ENCODE results near the gene MTAP. TPM values are rescaled to one million over a fixed set of nuclear protein-coding genes. Genes with fewer than 3 reads are reported as not detected.

MTAP gene
- total and polyA plus RNA-seq, 10 donors: 11.9 to 56.3 (median 42.1) TPM

DNA sequence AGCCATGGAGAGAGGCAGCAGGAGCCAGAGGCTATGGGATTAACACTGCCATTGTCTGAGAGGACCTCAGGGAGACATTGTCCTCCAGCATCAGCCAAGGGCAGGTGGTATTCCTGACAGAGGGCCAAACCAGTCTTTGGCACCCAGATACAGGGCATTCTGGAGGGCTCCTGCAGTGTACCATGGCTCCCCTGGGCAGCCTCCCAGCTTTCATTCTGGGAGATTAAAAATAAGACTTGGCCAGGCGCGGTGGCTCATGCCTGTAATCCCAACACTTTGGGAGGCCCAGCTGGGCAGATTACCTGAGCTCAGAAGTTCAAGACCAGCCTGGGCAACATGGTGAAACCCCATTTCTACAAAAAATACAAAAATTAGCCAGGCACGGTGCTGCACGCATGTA is 4.2 kb downstream of the MTAP start:
- no peak for DNase-seq
- Histone ChIP-seq H3K36me3 (peaks cover 0 to 56% (median 15%) of the 10 kb centered on the region in 6 donors), H3K27me3 (replicated peaks in 1 of 7) (no peaks in the 10 kb centered on the region), H3K9me3 (no peaks in the 10 kb centered on the region), H3K4me3 (no peak overlapping the region), H3K4me1 (peaks cover 18 to 62% (median 43%) of the 10 kb centered on the region in 6 donors), H3K27ac (peak overlapping the region in 1 of 8 donors; percentile 17)
- WGBS, 5 donors: 93 to 98% (median 96%) methylated on average over 4 of the region's 4 CpGs
- intact Hi-C loops (cut with DNase I; ENCODE audit: low total_unique reads): no loop called here
- TF ChIP-seq POLR2AphosphoS5 (IDR thresholded peaks at IDR 0.05) (no peak), POLR2A (IDR thresholded peaks at IDR 0.05) (no peak)
- TF ChIP-seq, protein P1, sequence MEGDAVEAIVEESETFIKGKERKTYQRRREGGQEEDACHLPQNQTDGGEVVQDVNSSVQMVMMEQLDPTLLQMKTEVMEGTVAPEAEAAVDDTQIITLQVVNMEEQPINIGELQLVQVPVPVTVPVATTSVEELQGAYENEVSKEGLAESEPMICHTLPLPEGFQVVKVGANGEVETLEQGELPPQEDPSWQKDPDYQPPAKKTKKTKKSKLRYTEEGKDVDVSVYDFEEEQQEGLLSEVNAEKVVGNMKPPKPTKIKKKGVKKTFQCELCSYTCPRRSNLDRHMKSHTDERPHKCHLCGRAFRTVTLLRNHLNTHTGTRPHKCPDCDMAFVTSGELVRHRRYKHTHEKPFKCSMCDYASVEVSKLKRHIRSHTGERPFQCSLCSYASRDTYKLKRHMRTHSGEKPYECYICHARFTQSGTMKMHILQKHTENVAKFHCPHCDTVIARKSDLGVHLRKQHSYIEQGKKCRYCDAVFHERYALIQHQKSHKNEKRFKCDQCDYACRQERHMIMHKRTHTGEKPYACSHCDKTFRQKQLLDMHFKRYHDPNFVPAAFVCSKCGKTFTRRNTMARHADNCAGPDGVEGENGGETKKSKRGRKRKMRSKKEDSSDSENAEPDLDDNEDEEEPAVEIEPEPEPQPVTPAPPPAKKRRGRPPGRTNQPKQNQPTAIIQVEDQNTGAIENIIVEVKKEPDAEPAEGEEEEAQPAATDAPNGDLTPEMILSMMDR (IDR thresholded peaks at IDR 0.05 in 8 of 11, conservative IDR thresholded peaks at IDR 0.05 in 3 of 11): no peak

GRCh38 chr9:21810388-21810787 is 8.0 kb downstream of the MTAP start:
- H3K36me3 ChIP-seq: peaks cover 0 to 54% (median 16%) of the 10 kb centered on the region in 6 donors
- 52 to 72% (median 63%) methylated on average over 2 of the region's 2 CpGs for WGBS, 5 donors
- no peak for DNase-seq
- intact Hi-C loops (cut with DNase I; ENCODE audit: low total_unique reads): loop anchor here (5.0 to 10.0 kb wide), 4 partner anchors 187 to 644 kb away; no protein-coding TSS in a partner anchor
- TF ChIP-seq POLR2AphosphoS5 (IDR thresholded peaks at IDR 0.05) (no peak), POLR2A (IDR thresholded peaks at IDR 0.05) (no peak)
- TF ChIP-seq, protein P1 (IDR thresholded peaks at IDR 0.05 in 8 of 11, conservative IDR thresholded peaks at IDR 0.05 in 3 of 11): no peak
- H3K27ac ChIP-seq: no peak overlapping the region
- H3K4me3 ChIP-seq: no peak overlapping the region
- no peaks in the 10 kb centered on the region for H3K9me3 ChIP-seq
- peaks cover 9 to 68% (median 38%) of the 10 kb centered on the region in 6 donors for H3K4me1 ChIP-seq
- no peaks in the 10 kb centered on the region for H3K27me3 ChIP-seq (replicated peaks in 1 of 7)

DNA sequence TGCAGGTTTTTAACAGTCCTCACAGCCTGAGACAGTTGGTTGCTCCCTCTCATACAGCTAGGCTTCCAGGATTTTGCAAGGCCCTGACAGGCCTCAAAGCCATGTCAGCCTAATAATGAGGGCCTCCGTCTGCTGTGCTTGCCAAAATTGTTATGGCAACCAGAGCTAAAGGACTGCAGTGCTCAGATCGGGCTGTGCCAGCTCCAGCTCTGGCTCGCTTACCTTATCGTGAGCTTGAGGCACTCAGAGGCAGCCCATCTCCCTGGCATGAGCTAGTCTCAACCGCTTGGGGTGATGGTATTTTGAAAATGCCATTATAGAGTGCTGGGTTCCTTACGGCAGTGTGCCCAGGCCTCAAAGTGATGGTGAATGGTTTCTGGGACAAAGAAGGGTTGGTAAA is 8.4 kb downstream of the MTAP start:
- H3K9me3 ChIP-seq: no peaks in the 10 kb centered on the region
- intact Hi-C loops (cut with DNase I; ENCODE audit: low total_unique reads): loop anchor here (5.0 to 10.0 kb wide), 4 partner anchors 186 to 644 kb away; no protein-coding TSS in a partner anchor

GRCh38 chr9:21811914-21812313 is 9.5 kb downstream of the MTAP start:
- H3K36me3 ChIP-seq: peaks cover 0 to 59% (median 27%) of the 10 kb centered on the region in 6 donors
- no peaks in the 10 kb centered on the region for H3K27me3 ChIP-seq (replicated peaks in 1 of 7)
- H3K27ac ChIP-seq: peak overlapping the region in 2 of 8 donors; percentile 5 to 12
- H3K9me3 ChIP-seq: no peaks in the 10 kb centered on the region
- 86 to 97% (median 91%) methylated on average over 3 of the region's 3 CpGs for WGBS, 5 donors
- TF ChIP-seq POLR2A (IDR thresholded peaks at IDR 0.05) (no peak), POLR2AphosphoS5 (IDR thresholded peaks at IDR 0.05) (no peak)
- TF ChIP-seq, protein P1 (IDR thresholded peaks at IDR 0.05 in 8 of 11, conservative IDR thresholded peaks at IDR 0.05 in 3 of 11): no peak
- DNase-seq: no peak
- intact Hi-C loops (cut with DNase I; ENCODE audit: low total_unique reads): loop anchor here (5.0 to 10.0 kb wide), 4 partner anchors 185 to 643 kb away; no protein-coding TSS in a partner anchor
- H3K4me1 ChIP-seq: peaks cover 6 to 56% (median 32%) of the 10 kb centered on the region in 6 donors
- no peak overlapping the region for H3K4me3 ChIP-seq

More for the DNA sequence above, 8.4 kb downstream of the MTAP start:
- H3K36me3 ChIP-seq: peaks cover 0 to 57% (median 20%) of the 10 kb centered on the region in 6 donors
- TF ChIP-seq POLR2AphosphoS5 (IDR thresholded peaks at IDR 0.05) (no peak), POLR2A (IDR thresholded peaks at IDR 0.05) (no peak)
- TF ChIP-seq, protein P1 (IDR thresholded peaks at IDR 0.05 in 8 of 11, conservative IDR thresholded peaks at IDR 0.05 in 3 of 11): no peak
- peak; percentile 51 for DNase-seq
- no peaks in the 10 kb centered on the region for H3K27me3 ChIP-seq (replicated peaks in 1 of 7)
- H3K4me3 ChIP-seq: no peak overlapping the region
- peaks cover 9 to 64% (median 34%) of the 10 kb centered on the region in 6 donors for H3K4me1 ChIP-seq
- WGBS, 5 donors: 88 to 95% (median 93%) methylated on average over 6 of the region's 6 CpGs
- no peak overlapping the region for H3K27ac ChIP-seq
